Glomerular endothelial cell (primary cell): Measurements from ENCODE around the gene SKIC8. TPM values are rescaled to one million over a fixed set of nuclear protein-coding genes. Genes with fewer than 3 reads are reported as not detected.

Source experiments
- DNase-seq: peaks from one replicate; pipeline ENCODE4 v3.0.0-alpha.2; 2011; ENCODE audit warnings: low read depth, low spot score; ENCODE audit errors: extremely low read depth
- total RNA-seq: library from RNA; depleted of rRNA; stranded (reverse); fragments of >200 nt; gene quantifications from 2 replicates; pipeline ENCODE4 v1.2.3, GENCODE V29; 2015

Gene SKIC8
- total RNA-seq, 1 donor from 2014 or later, result 45.0 TPM

DNA sequence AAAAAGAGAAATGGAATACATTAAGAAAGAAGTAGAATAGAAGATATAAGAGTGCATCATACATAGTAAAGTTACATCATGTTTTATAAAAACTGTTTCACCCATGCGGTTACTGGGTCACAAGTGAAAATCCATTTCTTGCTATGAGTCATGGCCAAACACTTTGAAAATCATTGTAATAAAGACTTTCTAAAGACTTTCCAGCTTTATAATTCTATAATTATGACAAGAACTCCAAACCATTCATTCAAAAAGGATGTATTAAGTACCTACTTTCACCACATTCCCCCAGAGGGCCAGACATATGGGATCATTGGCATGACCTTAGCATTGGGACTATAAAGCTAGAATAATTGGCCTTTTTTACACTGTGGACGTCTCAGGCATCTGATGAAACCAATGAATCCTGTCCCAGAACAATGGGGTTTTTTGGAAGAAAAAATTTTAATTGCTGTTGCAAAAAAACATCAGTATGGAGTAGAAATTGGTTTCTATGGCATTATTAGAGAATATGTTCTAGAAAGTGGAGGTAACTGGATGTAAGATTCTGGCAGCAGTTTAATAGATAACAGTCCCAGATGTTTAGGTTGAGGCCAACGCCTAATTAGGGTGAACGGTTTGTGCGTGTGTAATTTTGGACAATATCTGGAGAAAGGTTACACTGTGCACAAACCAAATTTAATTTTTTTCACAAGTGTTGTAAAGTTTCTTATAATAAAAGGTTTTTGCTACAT, 3.3 kb upstream of the SKIC8 start:
- no peak for DNase-seq

DNA sequence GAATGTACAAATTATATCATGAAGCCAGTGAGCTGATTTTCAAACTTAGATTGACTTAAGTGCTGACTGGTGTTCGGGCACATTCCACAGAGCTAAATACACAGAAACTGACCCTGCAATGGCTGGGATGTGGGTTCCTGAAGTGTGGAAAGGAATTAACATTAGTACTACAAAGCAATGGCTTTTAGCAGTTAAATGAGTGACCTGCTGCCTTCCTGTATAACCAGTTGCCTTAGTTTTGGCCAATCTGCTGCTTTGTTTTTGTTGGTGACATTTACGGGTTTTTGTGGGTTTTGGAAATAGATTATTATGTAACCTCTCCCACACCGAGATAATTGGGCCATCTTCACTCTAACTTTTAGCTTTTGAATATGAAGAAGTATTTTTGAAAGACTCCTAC, 2.4 kb upstream of the SKIC8 start:
- no peak for DNase-seq

DNA sequence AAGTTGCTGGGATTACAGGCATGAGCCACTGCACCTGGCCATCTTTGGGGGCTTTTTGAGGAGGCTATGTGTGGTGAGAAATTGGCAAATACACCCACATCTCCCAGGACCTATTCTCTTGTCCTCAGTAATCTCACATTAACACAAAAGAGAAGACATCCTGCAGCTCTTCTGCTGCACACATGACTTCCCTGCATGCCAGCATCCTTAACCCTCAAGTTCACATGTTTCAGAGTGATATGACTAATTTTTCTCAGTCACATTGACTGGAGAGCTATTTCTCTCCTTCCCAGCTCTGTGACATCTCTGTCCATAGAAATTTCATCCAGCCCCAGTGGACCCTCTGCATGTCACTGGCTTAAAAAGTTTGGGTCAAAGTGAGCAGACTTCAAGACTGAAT, 1.9 kb upstream of the SKIC8 start:
- DNase-seq, result no peak

DNA sequence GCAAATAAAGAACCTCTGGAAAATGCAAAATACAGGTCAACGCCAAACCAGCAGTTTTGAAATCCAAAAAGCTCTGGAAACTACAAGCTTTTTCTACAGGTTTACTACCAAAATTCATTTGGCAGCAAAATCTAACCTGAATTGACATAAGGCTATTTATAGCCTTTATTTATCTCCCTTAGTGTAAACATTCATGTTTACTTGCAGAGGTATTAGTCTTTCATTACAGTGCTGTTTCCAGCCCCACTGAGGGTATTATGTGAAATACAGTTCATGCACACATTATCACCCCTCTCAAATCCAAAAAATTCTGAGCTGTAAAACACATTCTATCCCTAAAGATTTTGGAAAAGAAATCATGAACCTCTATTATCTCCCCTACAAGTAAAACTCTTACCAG, 7.2 kb downstream of the SKIC8 start:
- no peak for DNase-seq

DNA sequence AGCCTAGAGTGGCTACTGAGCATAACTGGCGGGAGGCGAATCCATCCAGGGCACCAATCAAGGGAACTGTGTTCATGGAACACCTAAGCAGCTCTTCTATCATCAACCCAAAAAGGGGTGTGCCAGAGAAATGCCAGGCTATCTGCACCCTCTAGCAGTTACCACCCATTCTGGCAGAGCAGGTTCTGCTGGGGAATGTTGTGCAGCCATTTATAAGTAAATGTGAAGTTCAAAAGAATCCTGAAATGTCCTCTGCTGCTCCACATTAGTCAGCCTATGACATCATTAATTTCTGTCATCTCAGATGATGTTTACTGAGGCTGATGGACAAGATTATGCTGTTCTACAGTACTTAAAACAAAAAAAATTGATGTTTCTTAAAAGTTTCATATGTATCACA, 7.7 kb downstream of the SKIC8 start:
- DNase-seq, result no peak

DNA sequence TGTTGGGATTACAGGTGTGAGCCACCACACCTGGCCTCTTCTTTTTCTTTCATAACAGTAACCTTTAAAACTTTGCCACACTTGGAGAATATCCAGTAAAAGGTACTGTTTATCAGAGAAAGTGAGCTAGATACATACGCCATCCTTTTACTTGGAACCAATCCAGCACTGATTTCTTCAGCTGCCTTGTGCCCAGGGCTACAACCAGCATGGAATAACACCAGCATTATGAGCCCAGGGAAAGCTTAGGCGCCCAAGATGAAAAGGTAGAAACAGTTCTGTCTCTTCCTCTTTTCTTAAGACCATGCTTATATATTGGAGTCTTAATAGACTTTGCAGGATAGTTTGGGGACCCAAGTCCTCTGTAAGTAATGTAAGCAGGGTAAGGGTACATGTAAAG, 8.4 kb downstream of the SKIC8 start:
- no peak for DNase-seq

DNA sequence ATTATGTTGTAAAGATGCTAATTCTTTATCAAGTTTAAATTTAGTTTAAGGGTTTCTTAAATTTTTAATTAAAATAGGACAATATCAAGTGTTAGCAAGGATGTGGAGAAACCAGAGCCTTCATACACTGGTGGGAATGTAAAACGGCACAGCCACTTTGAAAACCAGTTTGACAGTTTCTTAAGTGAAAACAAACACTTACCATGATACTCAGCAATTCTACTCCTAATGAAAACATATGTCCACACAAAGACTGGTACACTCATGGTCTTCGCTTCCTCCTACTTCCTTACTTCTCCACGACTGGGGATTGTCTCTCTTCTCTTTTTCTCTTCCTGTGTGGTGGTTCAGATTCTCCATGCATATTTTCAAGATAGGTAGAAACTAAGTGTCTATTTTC, 9.2 kb downstream of the SKIC8 start:
- no peak for DNase-seq

DNA sequence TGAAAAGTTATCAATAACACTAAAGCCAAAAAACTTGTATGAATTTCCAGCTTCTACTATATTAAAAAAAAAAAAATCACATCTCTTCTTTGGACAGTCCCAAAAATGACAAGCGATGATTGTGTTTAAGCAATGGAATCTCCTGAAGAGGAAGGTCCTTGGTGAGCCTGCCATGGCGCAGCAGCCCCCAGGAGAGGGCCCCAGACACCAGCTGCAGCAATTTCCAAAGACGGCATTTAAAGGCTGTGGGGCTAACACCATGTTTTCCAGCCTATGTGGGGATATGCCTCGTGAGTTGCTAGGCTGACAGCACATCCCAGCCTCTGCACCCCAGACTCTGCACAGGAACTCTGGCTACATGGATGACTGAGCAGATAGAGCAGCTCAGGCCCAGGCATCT, 14.7 kb downstream of the SKIC8 start:
- DNase-seq, result no peak

DNA sequence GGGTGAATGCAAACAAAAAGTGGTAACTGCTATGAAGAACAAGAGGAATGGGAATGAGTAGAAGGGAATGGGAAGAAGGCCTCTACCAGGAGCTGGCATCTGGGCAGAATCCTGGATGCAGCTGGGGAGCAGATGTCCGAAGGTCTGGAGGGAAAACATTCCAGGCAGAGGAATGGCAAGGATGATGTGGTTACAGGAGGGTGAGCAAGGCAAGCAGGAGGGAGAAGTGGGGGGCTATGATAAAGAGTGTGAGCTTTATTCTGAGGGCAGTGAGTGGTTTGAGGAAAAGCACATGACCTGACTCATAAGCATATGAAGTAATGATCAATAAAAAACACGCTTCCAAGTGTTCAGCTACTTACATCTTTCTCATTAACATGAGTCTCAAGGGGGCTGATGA, 17.1 kb downstream of the SKIC8 start:
- no peak for DNase-seq

DNA sequence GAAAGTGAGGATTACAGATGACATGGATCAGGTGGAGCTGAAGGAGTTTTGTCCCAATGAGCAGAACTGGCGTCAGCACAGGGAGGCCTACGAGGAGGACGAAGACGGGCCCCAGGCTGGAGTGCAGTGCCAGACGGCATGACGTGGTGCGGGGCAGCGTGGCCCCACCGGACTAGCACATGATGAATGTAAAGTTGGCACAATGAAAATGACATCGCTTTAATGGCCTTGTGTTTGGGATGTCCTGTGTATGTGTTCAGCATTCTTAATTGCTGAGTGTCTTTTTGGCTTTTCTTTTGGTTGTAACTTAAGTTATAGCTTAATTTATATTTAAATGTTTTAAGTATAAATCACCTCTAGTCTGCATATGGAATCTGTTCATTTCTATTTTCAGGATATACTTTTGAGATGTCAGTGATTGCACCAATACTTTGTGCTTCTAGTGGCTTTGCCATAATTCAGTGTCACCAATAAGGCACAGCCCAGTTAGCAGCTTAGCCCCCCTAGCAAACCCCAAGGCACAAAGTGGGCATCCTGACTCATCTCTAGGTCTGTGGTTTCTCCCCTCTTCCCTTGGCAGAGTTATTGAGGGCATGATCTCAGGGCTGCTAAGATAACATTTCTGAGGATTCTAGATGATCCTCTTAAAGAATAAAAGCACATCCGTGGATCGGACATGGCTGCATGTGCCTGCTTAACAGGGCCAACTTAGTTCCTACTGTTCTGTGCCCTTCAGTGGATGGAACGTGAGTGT, 18.9 kb downstream of the SKIC8 start:
- no peak for DNase-seq

DNA sequence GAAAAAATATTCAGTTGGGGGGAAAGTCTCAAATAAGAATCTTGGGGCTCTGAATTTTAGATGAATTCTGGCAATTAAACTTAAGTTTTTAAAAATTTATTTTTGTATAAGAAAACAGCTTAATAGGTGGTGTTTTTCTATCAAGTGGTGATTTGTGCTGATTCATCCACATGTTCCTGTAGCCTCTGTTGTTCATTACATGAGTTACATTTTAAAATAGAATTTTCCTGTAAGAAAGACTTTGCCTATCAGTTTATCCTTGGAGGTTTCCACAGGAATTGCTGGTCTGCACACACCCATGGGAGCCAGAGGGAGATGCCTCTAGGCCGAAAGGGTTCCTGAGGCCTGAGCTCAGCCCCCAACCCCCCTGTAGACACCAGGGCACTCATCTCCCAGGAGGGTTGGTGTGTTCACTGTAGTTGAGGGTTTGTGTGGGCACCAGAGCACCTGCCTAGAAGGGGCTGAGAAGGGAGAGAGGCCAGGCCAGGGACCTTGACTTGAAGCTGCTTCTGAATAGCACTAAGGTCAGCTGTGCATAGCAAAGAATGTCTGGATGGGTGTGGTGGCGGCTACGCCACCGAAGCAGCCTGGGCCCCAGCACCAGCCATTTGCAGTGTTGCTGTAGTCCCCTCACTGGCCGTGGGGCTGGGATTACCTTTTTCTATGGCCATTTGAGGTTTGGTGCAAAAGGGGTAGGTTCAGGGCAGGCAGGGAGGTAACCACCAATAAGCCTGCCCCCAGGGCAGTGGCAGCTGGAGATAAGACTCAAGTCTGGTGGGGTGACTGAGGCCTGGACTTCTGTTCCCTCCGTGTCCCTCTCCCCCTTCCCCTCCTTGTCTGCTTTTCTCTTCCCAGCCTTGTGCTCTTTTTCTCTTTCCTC, 23.1 kb downstream of the SKIC8 start:
- no peak for DNase-seq

DNA sequence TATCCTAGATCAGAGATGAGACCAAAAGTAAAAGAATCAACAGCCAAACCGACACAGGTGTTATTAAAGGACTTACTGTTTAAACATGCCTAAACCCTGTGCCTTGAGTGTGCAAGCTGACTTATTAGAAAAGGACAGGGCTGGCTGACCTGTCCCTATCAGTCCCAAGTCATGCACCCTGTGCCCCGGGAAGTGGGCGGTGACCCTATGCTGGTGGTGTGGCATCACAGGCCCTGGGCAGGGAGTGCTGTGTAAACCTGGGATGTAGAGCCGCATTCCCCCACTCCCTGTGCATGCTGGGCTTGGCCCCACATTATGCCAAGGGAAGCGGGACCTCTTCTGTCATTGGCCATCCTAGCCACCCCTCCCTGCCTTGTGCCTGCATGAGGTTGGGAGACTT, 24.4 kb downstream of the SKIC8 start:
- no peak for DNase-seq

DNA sequence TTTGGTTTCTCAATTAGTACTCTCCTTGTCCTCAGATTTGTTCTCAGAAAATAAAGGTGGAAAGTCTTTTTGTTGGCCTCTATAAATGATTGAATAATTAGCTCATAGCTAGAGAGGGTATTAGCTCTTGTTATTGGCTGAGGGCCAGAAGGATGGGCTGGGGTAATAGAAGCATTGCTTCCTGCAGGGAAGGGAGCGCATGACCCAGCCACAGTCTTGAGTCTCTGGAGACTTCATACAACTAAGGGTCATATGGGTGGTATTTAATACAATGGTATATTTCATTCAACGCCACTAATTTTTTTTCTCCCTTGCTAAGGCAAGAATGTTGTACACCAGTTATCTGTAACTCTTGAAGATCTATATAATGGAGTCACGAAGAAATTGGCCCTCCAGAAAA, 26.6 kb downstream of the SKIC8 start:
- no peak for DNase-seq

DNA sequence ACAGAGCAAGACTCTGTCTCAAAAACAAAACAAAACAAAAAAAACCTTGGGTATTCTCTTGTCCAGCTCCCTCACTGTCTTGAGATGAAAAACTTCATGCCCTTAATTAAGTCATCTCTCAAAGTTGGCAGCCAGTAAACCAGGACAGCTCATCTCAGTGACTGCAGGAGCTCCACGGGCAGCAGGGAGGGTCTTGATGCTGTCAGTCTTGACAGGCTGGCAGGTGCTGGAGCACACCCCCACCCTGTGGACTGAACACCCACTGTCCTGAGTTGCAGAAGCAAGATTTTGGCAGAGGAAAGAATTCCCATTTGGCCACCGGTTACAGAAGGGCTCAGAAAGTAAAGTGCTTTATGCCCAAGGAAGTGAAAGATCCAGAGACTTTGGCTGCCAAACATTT, 27.1 kb downstream of the SKIC8 start:
- no peak for DNase-seq

DNA sequence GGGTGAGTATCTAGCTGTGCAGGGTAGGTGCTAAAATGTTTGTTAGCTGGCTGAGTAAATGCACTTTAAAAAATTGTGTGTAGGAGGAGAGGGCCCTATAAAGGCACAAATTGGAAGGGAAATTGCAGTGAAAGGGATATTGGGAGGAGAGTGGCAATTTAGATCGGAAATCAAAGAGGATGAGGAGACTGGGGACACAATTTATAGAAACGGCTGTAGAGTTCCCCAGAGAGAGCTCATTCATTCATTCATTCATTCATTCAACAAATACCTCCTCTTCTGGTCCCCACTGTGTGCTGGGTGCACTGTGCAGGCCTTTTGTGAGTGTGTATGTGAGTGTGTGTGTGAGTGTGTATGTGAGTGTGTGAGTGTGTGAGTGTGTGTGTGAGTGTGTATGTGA, 32.6 kb downstream of the SKIC8 start:
- DNase-seq, result no peak

DNA sequence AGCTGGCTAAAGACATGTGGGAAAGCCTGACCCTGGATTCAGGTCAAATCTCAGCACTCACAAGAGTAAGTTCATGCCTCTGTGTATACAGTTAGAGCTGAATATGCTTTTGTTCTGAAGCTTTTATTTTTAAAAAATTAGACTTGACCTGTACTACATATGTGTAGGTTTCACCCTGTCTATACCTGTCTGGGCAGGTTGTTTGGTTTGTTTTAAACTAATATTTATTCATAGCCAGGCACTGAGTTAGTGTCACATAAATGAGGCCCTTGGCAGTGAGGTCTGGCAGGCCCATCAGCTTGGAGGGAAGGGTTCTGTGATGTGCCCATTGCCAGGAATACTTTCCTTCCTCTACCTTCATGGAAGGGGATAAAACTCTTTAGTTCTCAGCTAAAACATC, 33.2 kb downstream of the SKIC8 start:
- DNase-seq, result no peak

DNA sequence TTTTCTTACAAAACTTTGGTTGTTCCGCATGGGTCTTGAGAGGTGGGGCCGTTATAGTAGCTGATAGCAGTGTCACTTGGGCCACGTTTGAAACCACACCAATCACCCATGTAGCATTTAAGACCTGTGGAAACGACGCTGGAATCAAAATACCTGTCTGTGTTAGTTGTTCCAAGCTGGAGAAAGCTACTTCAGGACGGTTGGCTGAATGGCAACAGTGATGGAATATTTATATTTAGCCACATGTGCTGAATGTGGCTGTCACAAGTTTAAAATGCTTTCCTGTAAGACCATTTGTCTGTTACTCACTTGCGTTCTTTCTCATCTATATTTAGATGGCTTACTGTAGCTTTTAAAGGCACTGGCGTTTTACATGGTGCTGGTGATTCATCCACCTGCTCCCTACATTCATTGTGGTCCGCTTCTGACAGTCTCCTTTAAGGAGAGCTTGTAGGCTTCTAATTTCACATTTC, 33.6 kb downstream of the SKIC8 start:
- peak; percentile 7 for DNase-seq

DNA sequence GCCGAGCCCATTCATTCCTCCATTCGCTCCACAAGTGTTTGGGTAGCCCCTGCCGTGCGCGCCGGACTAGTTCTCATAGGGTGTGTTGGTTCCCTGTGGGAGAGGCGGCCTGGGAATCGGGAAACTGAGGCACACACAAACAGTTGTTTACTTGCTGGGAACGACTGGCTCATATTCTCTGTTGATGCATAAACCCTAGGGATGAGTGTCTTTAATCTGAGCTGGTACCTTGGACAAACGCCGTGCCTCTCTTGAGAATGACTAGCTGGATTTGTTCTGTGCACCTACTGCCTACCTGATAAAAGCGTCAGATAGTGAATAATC, 34.3 kb downstream of the SKIC8 start:
- no peak for DNase-seq

DNA sequence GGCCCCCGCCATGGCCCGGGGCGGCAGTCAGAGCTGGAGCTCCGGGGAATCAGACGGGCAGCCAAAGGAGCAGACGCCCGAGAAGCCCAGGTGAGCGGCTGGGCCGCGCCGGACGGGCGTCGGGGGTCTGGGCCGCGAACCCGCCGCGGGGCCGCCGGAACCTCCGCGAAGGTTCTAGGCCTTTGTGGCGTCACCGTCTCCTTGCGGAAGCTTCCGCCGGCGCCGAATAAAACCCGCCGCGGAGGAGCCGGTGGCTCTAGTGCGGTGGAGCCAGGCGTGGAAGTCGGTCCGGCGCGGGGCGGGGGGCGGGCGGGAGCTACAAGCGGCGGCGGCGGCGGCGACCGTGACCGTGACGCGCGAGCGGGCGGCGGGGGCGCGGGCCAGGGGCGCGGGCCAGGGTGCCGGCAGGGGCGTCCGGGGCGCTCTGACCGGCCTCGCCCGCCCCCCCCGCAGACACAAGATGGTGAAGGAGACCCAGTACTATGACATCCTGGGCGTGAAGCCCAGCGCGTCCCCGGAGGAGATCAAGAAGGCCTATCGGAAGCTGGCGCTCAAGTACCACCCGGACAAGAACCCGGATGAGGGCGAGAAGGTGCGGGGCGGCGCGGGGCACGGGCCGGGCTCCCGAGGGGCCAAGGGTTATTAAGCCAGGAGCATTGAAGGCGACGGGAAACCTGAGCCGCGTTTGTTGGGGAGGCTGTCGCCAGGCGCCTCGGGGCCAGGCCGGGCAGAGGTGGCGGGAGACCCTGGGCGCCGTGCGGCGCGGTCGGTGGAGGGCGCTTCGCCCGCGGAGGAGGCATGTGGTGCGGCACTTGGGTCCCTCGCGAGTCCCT, 34.9 kb downstream of the SKIC8 start, which contains the start of gene DNAJA4:
Gene DNAJA4 (plus strand): TSS at position 259 of the 833 bp plus-strand sequence. CDS start 202 bp downstream, at position 461.
- DNase-seq, result no peak

DNA sequence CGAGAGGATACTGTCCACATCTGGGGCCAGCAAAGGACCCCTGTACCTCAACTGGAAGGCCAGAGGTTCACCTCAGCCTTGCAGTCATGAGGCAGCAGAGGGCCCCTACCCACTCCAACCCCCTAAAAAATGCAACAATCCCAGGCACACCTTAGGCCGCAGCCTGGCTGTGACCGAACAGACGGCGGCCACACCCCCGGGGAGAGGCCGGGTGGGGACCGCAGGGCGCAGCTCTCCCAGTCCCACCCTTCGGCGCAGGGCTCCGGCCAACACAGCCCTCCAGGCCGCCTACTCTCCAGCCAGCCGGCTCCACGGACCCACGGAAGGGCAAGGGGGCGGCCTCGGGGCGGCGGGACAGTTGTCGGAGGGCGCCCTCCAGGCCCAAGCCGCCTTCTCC, 35.5 kb downstream of the SKIC8 start:
- DNase-seq, result no peak
